DOHH2 (cell line): Measurements from ENCODE around the gene SOCS6.
"Not testable (repeated sequence)": the region's sequence is repeated elsewhere in the genome, so short reads cannot be mapped to it uniquely, and the experiment has no call there.

Experiments used
- H3F3A ChIP-seq: fragments of 200-600 bp; sonication (generic), shearing (Covaris generic); 2 replicates; pipeline ENCODE4 v1.6.0; 2016; ENCODE audit warnings: antibody characterized with exemption, mild to moderate bottlenecking; ENCODE audit not compliant: control insufficient read depth, insufficient read depth
- H3K27ac ChIP-seq: fragments of 200-600 bp; sonication (generic); 2 replicates; pipeline ENCODE4 v1.5.1; 2014; ENCODE audit warnings: low read depth, mild to moderate bottlenecking, low read length, moderate library complexity
- H3K27me3 ChIP-seq: fragments of 200-600 bp; sonication (generic); 2 replicates; pipeline ENCODE4 v1.6.1; 2014; ENCODE audit warnings: mild to moderate bottlenecking, low read length, mixed read lengths; ENCODE audit not compliant: control insufficient read depth
- H3K36me3 ChIP-seq: fragments of 200-600 bp; sonication (generic); 2 replicates; pipeline ENCODE4 v1.6.1; 2014; ENCODE audit warnings: mild to moderate bottlenecking, low read length, moderate library complexity, mixed read lengths; ENCODE audit not compliant: control insufficient read depth
- H3K4me1 ChIP-seq: fragments of 200-600 bp; sonication (generic); 2 replicates; pipeline ENCODE4 v1.6.1; 2014; ENCODE audit warnings: mild to moderate bottlenecking, low read length, mixed read lengths; ENCODE audit not compliant: control insufficient read depth
- H3K4me2 ChIP-seq: fragments of 200-600 bp; sonication (generic); 2 replicates; pipeline ENCODE4 v1.6.0; 2014; ENCODE audit warnings: mild to moderate bottlenecking, low read length, moderate library complexity
- H3K4me3 ChIP-seq: fragments of 200-600 bp; sonication (generic); 2 replicates; pipeline ENCODE4 v1.5.1; 2014; ENCODE audit warnings: mild to moderate bottlenecking, low read length, mixed read lengths
- H3K79me2 ChIP-seq: fragments of 200-600 bp; sonication (generic); 2 replicates; pipeline ENCODE4 v1.6.1; 2014; ENCODE audit warnings: mild to moderate bottlenecking, low read length, mixed read lengths; ENCODE audit not compliant: control insufficient read depth
- H3K9me2 ChIP-seq: fragments of 200-600 bp; sonication (generic); replicated peaks from 2 replicates; pipeline ENCODE4 v1.6.1; 2014; ENCODE audit warnings: mild to moderate bottlenecking, low read length, mixed read lengths; ENCODE audit not compliant: control insufficient read depth
- H3K9me3 ChIP-seq: fragments of 200-600 bp; sonication (generic); 2 replicates; pipeline ENCODE4 v1.6.1; 2014; ENCODE audit warnings: antibody characterized with exemption, low read length, mixed read lengths; ENCODE audit not compliant: control insufficient read depth, insufficient read depth
- H4K20me1 ChIP-seq: fragments of 200-600 bp; sonication (generic); 2 replicates; pipeline ENCODE4 v1.6.0; 2014; ENCODE audit warnings: low read depth, mild to moderate bottlenecking, antibody characterized with exemption, low read length, moderate library complexity; ENCODE audit not compliant: control insufficient read depth, insufficient read depth
- CTCF ChIP-seq: fragments of 200-600 bp; sonication (generic); IDR thresholded peaks from one replicate; pipeline ENCODE4 v1.5.1; 2014; ENCODE audit warnings: antibody characterized with exemption, mild to moderate bottlenecking, low read depth, low read length; ENCODE audit not compliant: poor library complexity, severe bottlenecking
- EZH2phosphoT487 ChIP-seq: fragments of 200-600 bp; sonication (generic); IDR thresholded peaks from 2 replicates; pipeline ENCODE4 v1.6.1; 2017; ENCODE audit warnings: borderline replicate concordance, mild to moderate bottlenecking, antibody characterized with exemption, low read length, moderate library complexity, mixed read lengths

The SOCS6 gene

GRCh38 chr18:70335892-70336726 lies 47.3 kb downstream of the SOCS6 start:
- H3K9me2 ChIP-seq, result no peaks in the 10 kb centered on the region
- no peaks in the 10 kb centered on the region for H3K27me3 ChIP-seq
- no peaks in the 10 kb centered on the region for H4K20me1 ChIP-seq
- H3K9me3 ChIP-seq, result no peaks in the 10 kb centered on the region
- no peak for TF ChIP-seq EZH2phosphoT487
- no peak for TF ChIP-seq CTCF
- no peaks in the 10 kb centered on the region for H3K4me1 ChIP-seq
- H3K36me3 ChIP-seq, result no peaks in the 10 kb centered on the region
- H3K27ac ChIP-seq, result no peak overlapping the region
- H3K4me2 ChIP-seq, result no peak overlapping the region
- H3F3A ChIP-seq, result no peaks in the 10 kb centered on the region
- no peak overlapping the region for H3K4me3 ChIP-seq
- no peaks in the 10 kb centered on the region for H3K79me2 ChIP-seq

DNA sequence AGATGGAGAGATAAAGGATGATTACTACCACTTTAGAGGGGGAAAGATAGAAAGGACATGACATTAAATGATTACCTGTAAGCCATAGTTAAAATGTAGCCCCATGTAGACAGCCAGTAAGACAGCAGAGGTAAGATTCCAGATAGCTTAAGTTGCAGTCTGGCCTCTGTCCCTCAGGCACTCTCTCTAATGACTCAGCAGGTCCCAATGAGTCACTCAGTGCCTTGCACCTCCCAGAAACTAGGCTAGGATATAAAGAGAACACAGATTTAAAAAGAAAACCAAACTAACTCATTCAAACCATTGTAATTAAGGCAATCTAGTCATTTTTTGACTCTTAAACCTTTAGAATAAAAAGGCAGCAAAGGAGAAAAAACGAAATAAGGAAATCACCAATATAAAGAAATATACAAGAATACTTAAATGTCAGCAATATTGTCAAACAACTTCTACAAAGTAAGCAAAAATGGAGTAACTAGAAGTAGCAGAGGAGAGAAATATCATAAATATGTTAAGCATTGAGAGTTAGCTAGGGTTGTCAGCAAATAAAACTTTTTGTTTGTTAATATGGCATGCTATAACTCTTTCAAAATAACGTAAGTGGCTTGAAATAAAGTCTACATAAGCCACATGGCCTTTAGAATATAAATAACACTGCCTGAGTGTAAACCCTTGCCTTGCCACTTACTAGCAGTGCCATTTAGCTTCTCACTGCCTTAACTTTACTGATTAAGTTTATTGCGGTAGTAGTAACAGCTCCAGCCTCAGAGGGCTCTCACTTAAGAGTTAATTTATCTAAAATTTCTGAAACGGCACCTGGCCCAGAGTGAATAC lies 48.5 kb downstream of the SOCS6 start:
- Histone ChIP-seq H3K36me3 (no peaks in the 10 kb centered on the region), H3K9me2 (no peaks in the 10 kb centered on the region), H3F3A (no peaks in the 10 kb centered on the region), H3K4me1 (no peaks in the 10 kb centered on the region), H3K79me2 (no peaks in the 10 kb centered on the region), H3K27me3 (no peaks in the 10 kb centered on the region), H4K20me1 (no peaks in the 10 kb centered on the region), H3K27ac (no peak overlapping the region), H3K4me2 (no peak overlapping the region), H3K9me3 (no peaks in the 10 kb centered on the region), H3K4me3 (no peak overlapping the region)
- no peak for TF ChIP-seq EZH2phosphoT487

GRCh38 chr18:70338890-70339289 lies 50.0 kb downstream of the SOCS6 start:
- Histone ChIP-seq H3K36me3 (no peaks in the 10 kb centered on the region), H3K4me3 (no peak overlapping the region), H3F3A (no peaks in the 10 kb centered on the region), H3K27ac (no peak overlapping the region), H3K9me3 (no peaks in the 10 kb centered on the region), H3K4me2 (no peak overlapping the region), H3K27me3 (no peaks in the 10 kb centered on the region), H3K79me2 (no peaks in the 10 kb centered on the region), H3K9me2 (no peaks in the 10 kb centered on the region), H3K4me1 (no peaks in the 10 kb centered on the region), H4K20me1 (no peaks in the 10 kb centered on the region)
- TF ChIP-seq CTCF, result no peak
- TF ChIP-seq EZH2phosphoT487, result no peak

- Histone ChIP-seq H4K20me1 (no peaks in the 10 kb centered on the region), H3K36me3 (no peaks in the 10 kb centered on the region), H3K4me2 (no peak overlapping the region), H3F3A (no peaks in the 10 kb centered on the region), H3K79me2 (no peaks in the 10 kb centered on the region), H3K27ac (no peak overlapping the region), H3K27me3 (no peaks in the 10 kb centered on the region), H3K4me1 (no peaks in the 10 kb centered on the region), H3K9me2 (no peaks in the 10 kb centered on the region), H3K4me3 (no peak overlapping the region), H3K9me3 (no peaks in the 10 kb centered on the region)
- no peak for TF ChIP-seq EZH2phosphoT487
- no peak for TF ChIP-seq CTCF
Measured at GRCh38 chr18:70339915-70340314, 51.1 kb downstream of the SOCS6 start.

DNA sequence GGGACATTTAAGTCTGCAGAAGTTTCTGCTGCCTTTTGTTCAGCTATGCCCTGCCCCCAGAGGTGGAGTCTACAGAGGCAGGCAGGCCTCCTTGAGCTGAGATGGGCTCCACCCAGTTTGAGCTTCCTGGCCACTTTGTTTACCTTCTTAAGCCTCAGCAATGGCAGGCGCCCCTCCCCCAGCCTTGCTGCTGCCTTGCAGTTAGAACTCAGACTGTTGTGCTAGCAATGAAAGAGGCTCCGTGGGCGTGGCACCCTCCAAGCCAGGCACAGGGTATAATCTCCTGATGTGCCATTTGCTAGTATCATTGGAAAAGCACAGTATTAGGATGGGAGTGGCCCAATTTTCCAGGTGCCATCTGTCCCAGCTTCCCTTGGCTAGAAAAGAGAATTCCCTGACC lies 59.6 kb downstream of the SOCS6 start:
- H3K4me3 ChIP-seq, H4K20me1 ChIP-seq, H3K4me1 ChIP-seq, H3K36me3 ChIP-seq, H3F3A ChIP-seq, H3K27me3 ChIP-seq, H3K9me3 ChIP-seq, H3K27ac ChIP-seq, H3K79me2 ChIP-seq, H3K4me2 ChIP-seq, H3K9me2 ChIP-seq: not testable (repeated sequence)
